GM18505 (cell line): ENCODE data around the gene CEMIP2.

ENCODE experiments used
- ATAC-seq: cut with Tn5 transposase; IDR thresholded peaks from one replicate; pipeline ENCODE4 v1.9.1; 2021; ENCODE audit not compliant: unreplicated experiment
- POLR2A ChIP-seq: IDR thresholded peaks from 4 replicates; pipeline ENCODE4 v1.6.1; 2011; ENCODE audit warnings: borderline replicate concordance; ENCODE audit not compliant: insufficient read depth, insufficient read length; ENCODE audit errors: extremely low read depth

The CEMIP2 gene

GRCh38 chr9:71795097-71795813 is 26.9 kb upstream of the CEMIP2 start:
- TF ChIP-seq POLR2A = no peak
- ATAC-seq = peak; percentile 88

GRCh38 chr9:71793386-71794105 is 25.2 kb upstream of the CEMIP2 start:
- no peak for ATAC-seq

DNA sequence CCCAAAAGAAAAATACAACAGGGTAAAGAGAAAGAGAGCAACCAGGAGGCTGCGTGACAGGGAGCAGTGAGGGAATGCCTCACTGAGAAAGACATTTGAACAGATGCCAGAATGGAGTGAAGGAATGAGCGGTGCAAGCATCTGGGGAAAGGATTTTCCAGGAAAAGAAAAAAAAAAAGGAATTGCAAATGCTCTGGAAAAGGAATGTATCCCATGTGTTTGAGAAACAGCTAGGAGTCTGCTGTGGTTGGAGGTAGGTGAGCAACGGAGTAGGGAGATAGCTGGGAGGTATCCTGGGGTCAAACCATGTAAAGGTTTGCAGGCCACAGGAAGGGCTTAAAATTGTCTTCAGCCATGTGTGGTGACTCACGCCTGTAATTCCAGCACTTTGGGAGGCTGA is 23.6 kb upstream of the CEMIP2 start:
- no peak for TF ChIP-seq POLR2A
- no peak for ATAC-seq

More at GRCh38 chr9:71793386-71794105, 25.2 kb upstream of the CEMIP2 start:
- no peak for TF ChIP-seq POLR2A

DNA sequence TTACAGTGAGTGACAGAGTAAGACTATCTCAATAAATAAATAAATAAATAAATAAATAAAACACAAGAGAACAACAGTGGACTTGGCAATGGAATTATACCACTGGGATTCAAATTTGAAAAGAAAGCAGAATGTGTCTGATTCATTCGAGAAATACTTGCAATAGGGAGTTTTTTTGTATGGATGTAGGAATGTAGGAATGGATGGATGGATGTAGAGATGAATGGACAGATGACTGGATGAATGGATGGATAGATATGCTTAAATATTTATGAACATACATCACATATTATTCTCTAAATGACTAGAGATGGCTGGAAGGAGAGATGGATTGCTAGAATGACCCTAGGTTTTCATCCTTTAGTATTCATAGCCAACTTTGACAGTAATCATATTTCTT is 22.0 kb upstream of the CEMIP2 start:
- no peak for ATAC-seq
- no peak for TF ChIP-seq POLR2A

DNA sequence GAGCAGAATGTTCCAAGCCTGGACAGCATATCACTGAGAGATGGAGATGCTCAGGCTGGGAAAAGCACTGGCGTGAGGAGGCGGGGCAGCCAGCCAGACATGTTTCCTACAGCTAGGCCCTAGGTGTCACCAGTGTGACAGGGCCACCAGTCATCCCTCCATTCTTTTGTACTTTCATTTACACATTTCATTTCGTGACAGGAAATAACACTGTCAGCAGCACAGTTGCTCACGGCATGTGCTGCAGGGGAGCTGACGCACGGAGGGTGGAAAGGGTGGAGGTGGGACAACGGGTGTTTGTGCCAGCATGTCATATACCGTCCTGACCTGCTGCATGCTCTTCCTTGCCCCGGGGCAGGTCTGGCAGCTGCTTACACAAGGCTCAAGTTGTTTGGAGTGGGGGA is 14.8 kb upstream of the CEMIP2 start:
- TF ChIP-seq POLR2A = no peak
- peak; percentile 55 for ATAC-seq

GRCh38 chr9:71781391-71781790 is 13.1 kb upstream of the CEMIP2 start:
- ATAC-seq = peak; percentile 80
- no peak for TF ChIP-seq POLR2A

DNA sequence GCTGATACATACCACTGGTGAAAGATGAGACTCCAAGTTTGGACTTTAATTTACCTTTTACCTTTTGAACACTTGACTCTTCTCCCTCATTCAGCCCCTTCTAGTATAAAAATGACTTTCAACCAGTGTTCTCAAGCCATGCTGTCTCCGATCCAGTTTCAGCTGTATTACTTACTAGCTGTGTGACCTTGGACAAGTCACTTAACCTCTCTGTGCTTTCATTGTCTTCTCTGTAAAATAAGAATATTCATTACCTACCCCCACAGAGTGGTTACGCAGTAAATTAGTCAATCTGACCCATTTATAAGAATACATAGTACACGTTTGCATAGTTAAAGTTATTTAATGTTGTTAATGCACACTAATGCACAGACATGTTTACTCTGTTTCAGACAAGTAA is 12.6 kb upstream of the CEMIP2 start:
- ATAC-seq = no peak
- TF ChIP-seq POLR2A = no peak

DNA sequence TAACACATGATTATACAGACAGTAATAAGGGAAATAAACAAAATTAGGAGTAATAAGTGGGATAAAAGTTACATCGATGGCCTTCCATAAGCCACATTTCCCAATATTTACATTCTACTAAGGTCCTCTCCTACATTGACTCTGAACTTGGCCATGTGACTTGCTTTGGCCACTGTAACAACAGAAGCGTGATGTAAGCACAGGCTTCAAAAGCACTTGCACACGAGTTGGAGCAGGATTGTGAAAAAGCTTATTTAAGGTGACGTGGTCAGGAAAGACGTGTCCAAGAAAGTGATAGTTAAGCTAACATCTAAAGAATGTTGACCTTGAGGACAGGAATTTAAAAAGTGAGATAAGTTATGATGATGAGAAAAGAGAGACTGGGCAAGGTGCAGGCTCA is 9.8 kb upstream of the CEMIP2 start:
- no peak for TF ChIP-seq POLR2A
- no peak for ATAC-seq

DNA sequence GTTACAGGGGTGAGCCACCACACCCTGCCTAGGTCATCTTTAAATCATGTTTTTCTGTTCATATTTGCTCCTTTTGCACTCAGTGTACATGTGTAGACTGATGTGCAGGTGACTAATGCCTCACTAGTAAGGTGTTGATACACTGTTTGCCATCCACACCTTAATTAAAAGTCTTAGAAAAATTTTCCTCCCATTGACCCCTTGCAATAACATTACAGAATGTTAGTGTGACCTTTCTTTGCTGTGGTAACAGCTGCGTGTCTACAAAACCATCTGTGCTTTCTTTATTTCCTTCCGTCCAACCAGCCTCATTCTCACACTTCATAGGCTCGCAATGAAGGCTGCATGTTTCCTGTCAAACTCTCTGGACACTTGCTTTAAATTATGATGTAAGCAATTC is 6.6 kb upstream of the CEMIP2 start:
- TF ChIP-seq POLR2A = no peak
- ATAC-seq = peak; percentile 68

DNA sequence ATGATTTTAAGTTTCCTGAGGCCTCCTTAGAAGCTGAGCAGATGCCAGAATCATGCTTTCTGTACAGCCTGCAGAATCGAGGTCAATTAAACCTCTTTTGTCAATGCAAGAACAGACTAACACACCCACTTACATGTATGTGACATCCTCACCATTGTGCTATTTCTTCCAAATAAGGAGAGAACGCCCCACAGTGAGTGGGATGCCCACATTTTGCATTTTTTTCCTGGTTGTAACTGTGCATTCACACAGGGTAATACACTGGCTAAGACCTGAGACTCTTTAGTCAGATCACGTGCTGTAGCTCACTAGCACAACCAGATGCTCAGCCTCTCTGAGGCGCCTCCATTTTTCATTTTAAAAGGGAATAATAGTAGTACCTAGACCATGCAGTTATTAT is 4.4 kb upstream of the CEMIP2 start:
- ATAC-seq = no peak
- no peak for TF ChIP-seq POLR2A

DNA sequence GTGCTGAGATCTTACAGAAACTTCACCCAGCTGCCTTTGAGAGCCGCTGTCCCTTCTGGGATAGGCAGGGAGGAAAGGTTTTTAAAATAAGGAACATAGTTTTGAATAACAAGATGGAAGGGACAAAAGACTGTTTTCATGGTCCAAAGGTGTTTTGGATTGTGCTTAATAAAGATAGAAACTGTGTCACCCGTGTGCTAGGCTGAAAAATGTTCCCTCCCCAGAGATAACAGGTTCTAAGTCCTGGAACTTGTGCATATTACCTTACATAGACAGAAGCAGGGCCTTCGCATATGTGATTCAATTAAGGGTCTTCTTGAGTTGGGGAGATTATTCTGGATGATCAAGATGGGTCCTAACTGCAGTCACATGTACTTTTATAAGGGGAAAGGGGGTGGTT is 1.9 kb upstream of the CEMIP2 start:
- ATAC-seq = no peak
- no peak for TF ChIP-seq POLR2A

DNA sequence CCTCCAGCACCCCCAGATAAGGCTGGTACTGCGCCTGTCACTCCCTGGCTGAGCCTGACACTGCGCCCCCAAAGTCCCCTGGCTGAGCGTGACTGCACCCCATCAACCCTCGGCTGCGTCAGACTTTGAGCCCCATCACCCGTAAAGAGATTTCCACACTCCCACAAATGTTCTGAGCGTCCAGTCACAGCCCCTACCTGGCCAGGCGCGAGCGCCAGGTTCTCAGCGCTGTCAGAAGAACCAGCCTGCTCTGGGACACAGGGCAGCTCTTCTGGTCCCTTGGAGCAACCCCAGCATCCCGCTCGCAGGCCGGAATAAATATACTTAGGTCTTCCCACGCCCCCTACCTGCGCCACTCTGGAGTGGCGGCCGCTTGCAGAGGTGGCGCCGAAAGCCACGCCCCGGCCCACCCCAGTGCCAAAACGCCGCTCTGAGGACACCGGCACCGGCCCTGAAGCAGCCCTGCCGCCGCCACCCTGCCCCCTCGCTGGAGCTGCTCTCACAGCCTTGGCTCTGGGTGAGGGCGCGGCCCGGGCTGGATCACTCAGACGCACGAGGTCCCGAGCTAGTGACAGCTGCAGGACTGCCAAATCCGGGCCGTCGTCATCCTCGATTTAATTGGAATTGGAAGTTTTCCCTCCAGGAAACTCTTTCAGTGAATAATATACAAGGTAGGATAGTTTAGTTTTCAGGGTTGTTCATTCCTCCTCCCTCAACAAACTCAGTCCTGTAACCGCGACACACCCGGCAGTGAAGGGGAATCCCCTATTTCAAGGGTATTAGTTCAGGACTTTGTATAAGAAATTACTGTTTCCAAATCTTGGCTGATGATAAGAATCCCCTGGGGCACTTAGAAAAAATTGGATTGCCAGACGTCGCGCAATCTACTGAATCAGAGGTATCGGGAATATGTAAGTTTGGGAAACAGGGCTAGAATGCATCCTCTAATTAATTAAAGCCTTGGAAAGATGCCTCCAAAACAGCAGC is 1.2 kb upstream of the CEMIP2 start:
- TF ChIP-seq POLR2A = no peak
- peak; percentile 41 for ATAC-seq

- TF ChIP-seq POLR2A = no peak
These were observed 464 bp downstream of the CEMIP2 start for GRCh38 chr9:71767776-71768321.

More at GRCh38 chr9:71767776-71768321, 464 bp downstream of the CEMIP2 start:
- no peak for ATAC-seq
